HG03469 (cell line): Measurements from ENCODE around the gene NAA80.

Experiments
- ATAC-seq: cut with Tn5 transposase; IDR thresholded peaks from one replicate; pipeline ENCODE4 v1.9.1; 2021; ENCODE audit warnings: mild to moderate bottlenecking, moderate library complexity, moderate number of reproducible peaks; ENCODE audit not compliant: unreplicated experiment

The NAA80 gene

DNA sequence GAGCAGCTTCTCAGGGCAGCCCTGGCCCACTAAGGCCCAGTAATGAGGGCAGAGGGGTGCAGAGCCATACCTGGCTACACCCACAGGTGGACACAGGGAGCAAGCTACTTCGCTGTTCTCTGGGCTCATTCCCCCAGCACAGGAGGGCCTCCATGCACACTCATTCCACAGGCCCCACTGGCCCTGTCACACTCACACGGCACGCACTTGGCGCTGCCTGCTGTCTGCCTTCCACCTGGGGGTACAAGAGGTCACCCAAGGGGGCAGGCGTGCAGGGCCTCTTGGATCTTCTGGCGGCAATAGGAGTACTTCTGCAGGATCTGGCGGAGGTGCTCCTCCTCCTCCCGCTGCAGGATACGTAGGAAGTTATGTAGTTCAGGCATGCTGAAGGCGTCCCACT is 31.1 kb upstream of the NAA80 start:
- ATAC-seq: no peak

DNA sequence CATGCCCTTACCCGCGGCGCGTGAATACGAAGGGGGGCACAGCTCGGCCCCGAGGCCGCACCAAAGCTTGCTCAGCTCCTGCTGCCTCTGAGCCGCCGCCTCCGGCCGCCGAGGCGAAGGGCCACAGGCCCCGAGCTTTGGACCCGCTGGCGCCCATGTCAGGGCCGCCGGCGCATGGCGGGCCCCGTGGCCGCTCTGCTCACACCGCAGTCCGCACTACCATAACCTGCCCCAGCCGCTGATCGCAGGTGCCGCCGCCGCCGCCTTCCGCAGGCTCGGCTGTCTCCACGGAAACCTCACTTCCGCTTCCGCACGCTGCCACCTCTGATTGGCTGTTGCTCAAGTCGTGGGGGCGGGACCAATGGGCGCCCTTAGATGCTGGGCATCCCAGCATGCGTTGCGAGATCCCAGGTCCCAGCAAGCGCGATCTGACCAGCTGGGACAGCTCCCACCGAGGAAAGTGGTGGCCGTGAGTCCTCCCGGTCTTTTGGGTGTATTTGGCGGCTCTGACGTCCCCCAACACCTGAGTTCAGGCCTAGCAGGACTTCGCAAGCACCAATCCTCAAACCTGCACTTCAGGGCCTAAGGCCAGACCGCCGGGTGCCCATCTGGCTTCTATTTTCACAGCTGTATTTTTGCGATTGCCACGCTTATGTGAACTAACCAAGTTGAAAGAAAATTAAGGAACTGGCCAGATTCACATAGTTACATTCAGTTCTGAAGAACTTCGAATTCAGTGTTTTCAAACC is 28.9 kb upstream of the NAA80 start, which contains the start of gene TUSC2:
TUSC2 (minus strand) TSS at position 281 of the 749 bp plus-strand sequence; CDS start at position 157, 124 bp downstream.
- ATAC-seq: peak; percentile 52

DNA sequence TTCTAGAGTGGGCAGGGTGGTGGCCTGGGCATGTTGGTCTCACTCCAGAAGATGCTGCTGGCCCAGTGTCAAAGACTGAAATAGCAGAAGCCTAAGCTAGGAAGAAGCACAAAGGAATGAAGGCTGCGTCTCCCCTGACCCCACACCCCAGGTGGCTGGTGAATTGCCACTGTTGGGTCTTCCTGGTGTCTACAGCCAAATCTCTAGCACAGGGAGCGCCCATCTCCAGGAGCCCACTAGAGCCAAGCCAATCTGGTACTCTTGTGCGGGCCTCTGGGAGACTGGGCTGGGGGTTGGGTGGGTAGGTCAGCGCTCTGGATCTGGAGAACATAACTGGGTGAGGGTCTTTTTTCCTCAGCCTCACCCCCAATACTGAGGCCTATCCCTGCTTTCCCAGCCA is 27.9 kb upstream of the NAA80 start:
- ATAC-seq: no peak

DNA sequence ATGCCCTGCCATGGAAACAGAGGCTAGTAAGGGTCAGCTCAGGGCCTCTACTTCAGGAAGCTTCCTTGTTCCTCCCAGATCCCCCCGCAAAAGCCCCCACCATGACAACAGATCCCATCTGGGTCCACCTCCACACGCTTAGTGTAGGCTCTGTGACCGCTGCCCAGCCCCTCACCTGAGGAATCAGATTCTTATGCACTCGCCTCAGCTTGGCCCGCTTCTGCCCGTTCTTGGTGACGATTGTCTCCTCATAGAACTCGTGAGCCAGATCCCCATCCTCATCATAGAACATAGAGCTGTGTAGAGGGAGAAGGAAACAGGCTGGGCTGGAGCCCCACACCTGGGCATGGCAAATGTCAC is 27.0 kb upstream of the NAA80 start:
- no peak for ATAC-seq

DNA sequence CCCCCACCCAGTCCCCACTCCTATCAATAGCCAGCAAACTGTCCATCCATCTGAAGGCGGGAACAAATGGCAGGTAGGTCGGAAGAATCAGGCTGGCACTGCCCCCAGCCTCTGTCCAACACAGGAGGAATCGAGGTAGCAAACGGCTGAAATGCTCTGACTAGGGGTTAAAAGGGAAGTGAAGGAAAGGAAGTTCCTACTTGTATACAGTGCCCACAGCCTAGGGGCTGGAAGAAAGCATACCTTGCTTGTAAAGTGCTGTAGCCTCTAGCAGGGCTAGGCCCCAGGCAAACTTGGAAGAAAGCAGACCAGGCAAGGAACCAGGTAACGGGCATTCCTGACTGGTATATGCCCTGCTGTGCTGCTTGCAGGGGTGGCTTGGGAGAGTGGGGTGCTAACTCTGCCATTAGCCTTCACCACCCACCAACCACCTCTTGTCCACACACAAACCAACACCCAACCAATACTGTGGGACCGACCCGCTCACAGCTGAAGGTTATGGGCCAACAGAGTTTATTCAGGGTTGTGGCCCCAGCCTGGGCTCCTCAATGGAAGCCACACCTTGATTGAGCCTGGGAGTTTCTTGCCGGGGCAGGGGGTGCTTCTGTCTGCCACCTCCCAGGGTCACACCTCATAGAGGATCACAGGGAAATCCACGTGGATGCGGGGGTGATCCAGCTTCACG is 26.4 kb upstream of the NAA80 start:
- ATAC-seq: no peak

DNA sequence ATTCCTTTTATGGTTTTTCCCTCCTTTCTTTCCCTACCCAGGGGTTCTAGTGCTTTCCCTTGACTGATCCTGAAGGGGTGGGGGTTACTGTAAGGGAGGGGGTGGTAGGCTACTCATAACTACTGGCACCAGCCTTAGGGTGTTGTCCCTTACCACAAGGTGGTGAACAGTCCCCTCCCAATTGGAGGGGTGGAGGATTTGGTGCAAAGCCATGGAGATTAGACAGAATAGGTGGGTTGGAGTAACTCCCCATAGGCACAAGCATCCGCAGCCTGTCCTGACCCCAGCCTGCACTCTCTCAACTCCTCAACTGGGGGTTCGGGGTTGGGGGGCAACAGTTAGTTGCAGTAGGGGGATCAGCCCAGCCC is 25.9 kb upstream of the NAA80 start:
- no peak for ATAC-seq

DNA sequence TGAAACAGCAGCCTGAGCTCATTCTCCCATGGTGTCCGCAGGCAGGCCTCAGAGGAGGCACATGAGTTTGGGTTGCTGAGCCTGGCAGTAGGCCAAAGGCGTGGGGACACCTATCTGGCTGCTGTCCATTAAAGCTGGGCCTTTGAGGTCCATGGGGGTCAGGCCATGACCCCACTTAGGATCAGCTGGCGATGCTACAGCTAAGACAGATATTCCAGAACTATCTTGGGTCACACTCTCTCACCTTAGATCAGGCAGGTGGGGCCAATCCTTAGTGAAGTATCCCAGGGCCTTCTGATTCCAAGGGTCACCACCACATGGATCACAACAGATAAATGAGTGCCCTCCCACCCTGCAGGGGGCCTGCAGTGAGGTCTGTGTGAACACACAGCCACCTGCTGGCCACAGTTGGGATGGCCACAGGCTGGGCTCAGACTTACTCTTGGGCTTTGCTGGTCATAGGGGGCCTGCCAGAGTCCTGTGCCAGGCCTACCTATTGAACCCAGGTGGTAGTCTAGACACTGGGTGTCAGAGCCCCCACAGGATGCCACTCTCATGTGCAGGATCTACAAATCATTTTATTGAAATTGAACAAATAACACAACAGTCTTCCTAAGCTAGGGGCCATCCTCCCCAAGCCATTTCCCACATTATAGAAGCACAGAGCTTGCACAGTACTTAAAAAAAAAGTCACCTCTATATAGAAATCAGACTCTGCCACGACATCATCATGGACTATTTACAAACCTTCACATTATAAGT is 25.3 kb upstream of the NAA80 start:
- no peak for ATAC-seq

DNA sequence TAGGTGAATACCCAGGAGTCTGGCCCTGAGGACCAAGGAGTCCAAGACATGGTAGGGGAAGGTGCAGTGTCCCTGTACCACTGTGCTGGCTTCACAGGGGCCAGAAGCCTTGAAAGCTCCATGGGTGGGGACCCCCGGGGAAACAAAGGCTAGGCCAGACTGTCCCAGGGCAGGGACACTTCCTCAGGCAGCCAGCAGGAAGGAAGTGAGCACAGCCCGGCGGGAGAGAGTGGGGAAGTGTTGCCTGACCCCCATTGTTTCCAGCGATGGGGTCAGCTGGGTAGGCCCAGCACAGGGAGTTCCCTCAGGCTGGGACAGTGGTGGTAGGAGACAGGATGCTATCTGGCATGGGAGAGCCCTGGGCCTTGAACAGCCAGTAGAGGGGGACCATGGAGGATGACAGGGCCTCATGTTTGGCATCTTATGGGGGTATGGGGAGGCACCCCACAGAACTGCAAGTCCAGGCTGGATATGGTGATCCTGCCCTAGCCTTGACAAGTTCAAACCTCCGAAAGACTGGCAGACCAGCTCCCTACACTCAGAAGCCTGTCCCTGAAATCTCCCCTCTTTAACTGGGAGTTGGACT is 24.5 kb upstream of the NAA80 start:
- no peak for ATAC-seq

DNA sequence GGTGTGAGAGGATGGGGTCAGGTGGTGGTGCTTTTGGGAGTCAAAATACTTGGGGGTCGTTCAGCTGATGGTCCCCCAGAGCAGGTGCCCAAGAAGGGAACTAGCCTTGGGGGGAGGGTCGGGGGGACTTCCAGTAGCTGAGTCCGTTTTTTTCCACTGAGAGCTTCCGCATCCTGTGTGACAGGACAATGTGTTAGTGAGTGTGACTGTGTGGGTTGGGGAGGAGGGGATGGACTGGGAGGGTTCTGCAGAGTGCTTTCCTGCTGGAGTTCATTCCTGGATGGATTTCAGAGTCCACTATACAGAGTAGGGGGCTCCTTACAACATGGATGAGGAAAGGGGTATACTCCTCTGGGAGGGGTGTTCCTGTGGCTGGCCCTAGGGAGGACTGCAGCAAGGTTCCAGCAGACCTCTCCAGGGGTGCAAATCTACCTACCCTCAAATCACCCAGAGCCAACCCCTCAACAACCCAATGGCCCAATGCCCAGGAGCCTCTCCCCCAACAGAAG is 23.9 kb upstream of the NAA80 start:
- ATAC-seq: no peak

DNA sequence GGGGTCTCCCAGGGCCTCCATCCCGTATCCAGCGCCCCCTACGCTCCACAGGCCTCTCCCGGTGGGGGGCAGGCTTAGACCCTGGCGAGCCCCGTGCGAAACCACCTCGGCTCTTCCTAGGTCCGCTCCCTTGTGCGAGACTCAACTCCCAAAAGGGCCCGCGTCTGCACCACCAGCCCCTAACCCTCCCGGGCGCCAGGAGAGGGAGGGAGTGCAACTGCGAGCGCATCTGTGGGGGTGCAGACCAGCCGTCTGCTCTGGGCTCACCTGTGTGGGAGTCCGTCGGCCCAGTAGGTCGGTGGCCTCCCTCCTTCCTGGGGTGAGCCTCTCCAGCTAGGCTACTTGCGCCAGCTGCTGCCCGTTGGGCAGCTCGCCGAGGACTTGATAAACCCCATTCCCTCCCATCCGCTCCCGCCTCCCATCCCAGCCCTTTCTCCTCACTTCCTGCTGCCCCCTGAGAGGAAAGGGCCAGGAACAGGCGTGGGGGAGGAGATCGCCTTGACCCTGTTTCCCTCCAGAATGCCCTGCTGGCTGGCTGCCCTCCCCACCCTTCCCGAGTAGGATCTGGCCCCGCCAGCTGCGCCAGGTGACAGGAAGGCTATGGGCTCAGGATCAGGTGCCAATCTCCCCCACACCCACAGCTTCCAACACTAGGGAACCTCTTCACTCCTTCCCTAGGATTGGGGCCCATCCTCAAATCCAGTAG is 23.3 kb upstream of the NAA80 start, which contains the start of gene HYAL2:
HYAL2 (minus strand) TSS at position 360 of the 706 bp plus-strand sequence. CDS start 2,256 bp downstream, outside the sequence.
- ATAC-seq: no peak

DNA sequence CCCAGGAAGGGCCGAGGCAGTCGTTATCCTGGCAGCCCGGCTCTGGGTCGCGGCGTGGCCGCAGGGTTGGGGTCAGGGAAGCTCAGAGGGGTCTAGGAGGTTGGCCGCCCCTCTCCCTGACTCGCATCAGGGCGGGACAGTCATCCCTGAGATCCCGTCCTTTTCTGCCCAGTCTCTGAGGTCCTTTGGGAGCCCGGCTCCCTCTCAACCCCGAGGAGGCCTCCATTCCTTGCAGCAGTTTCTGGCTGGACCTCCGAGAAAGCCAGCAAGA is 22.8 kb upstream of the NAA80 start:
- ATAC-seq: no peak

DNA sequence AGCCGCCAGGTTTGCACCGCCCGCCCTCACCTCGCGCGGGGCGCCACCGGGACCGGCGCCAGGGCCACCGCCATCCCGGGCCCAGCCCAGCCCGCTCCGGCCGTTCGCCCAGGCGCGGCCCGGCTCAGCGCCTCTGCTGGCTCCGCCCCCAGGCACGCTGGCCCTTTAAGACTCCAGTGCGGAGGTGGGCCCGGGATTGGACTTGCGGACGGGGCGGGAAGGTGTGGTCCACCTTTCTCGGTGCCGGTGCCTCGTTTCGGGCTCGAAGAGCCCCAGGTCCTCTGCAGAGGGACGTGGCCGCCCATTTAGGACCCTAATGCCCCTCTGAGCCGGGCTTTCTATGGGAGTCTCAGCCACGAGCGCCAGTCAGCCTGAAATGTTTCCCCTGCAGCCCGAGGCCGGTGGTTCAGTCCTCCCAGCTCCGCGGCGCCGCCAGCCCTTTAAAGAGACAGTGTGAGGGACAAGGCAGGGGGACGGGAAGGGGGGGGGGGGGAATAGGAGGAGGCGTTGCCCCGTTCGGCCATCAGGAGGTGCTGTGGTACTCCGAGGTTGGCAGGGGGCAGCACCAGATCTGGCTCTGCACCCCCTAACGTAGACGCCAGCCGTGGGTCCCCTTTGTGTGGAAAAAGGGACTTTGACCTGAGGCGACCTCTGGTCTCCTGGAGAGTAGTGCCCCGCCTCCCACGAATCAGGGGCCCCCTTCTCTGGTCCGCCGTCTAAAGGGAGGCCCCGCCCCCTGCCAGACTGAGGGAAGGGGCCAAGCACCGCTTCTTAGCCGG is 22.3 kb upstream of the NAA80 start:
- ATAC-seq: peak; percentile 41

DNA sequence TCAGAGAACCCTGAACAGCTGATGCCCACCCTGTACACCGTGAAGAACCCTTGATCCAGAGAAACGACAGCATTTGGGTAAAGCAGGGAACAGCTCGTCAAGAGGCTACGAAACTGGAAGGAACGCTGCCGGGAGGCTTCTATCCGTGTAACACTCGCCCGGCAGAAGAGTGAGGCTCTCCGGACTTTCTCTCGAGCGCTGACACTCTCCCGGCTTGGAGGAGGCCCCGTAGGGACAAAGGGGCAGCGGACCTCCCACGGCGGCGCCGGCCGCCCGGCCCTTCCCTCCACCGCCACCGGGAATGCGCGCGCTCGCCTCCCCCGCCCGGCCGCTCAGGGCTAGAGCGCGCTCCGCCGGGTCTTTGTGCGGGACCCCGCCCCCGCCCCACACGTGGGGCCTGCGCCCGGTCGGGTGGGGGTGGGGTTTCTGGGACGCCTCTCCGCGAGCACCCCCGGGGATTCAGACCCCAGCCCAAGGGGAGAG is 21.7 kb upstream of the NAA80 start:
- peak; percentile 23 for ATAC-seq

DNA sequence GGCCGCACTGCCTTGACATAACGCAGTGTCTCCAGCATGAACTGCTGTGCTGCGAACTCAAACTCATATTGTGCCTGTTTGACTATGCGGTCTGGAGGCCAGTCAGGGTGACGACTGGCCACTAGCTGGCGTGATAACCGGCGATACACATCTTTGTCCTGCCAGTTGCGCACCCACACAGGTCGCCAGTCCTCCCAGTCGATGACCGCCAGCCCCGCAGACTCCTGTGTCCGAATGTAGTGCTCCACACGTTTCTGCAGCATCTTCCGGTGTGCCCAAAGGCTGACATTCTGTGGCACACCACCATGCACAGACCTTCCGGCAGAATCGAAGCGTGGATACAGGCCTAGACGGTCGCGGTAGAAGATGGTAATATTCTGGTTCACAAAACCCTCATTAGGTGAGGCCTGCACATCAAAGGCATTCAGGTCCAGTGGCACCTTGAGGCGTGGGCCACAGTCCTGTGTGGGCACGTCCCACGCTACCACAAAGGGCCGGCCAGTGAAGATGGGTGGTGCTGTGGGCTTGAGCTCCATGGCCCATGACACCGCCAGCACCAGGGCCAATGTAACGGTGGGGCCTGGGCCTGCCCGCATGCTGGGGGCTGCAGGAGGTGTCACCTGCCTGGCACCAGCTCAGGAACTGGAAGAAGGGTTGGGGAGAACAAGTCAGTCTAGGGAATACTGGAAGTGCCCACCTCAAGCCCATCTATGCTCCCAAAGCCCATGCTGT is 20.9 kb upstream of the NAA80 start:
- ATAC-seq: no peak

DNA sequence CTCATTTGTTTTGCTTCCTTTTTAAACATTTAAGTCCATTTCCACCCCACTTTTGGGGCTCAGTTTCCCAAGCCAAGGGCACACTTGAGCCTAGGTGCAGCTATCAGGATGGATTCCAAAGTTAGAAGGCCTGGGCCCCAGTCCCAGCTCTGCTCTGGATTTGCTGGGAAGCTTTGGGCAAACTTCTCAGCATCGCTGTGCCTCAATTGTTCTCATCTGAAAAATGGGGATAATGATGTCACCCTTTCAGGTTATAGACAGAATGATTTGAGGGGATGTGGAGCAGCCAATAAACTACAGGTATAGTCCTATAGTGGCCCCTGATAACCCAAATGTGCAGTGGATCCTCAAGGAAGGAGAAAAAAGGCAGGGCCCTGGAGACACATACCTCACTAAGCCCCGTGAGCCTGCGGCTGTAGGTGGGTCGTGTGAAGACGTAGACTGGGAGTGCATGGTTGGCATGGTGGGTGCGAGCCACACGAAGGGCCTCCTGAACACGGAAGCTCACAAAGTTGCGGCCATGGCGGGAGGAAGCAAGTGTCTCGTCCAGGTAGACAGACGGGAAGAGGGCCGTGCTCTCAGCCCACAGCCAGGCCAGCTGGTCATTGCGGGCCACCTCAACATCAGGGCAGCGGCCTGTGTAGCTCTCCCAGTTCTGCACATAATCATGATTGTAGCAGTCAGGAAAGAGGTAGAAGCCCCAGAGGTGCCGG is 20.1 kb upstream of the NAA80 start:
- no peak for ATAC-seq

DNA sequence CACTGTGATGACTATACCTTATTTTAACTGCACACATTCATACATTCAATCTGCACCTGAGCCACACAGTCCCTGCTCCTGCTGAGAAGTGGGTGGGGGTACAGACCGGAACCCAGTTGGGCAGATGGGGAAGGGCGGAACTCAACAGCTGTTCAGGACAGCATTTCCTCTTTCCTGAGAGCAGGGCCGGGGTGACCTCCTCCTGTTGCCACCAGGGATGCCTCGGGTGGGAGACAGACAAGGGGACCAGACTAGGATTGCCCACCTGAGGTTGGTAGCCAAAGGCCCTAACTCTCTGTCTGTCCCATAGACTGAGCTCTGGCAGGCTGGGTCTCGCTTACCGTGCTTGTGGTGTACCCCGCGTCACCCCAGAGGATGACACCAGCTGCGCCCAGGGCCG is 19.4 kb upstream of the NAA80 start:
- ATAC-seq: no peak

DNA sequence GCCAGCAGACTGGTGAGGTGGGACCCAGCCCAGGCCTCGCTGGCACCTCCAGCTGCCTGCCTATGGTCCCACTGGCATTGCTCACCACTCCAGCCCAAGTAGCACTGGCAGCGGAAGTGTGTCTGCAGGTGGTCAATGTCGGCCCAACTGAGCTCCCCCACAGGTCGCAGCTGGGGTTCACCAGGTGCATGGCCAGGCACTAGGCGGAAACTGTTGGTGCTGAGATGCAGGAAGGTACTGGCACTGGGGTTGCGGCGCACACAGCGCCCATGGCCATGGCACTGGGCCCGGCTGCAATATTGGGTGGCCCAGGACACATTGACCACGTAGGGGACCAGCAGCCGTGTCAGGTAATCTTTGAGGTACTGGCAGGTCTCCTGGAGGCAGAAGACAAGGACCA is 19.0 kb upstream of the NAA80 start:
- no peak for ATAC-seq

DNA sequence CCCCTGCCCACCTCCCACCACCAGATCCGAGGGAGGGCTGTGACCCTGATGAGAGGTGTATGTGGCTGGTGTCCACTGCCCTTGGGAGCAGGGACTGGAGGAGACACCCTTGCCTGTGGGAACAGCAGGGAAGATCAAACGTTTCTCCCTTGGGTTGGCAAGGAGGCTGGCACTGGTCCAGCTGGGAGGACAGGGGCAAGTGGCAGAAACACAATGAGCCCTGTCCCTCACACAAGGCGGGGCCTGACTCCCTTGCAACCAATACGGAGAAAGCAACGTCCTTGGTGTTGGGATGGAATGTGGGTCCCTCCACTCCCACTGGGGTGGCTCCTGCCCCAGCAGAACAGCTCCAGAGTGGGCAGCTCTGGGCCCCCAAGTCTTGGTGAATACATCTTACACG is 18.1 kb upstream of the NAA80 start:
- no peak for ATAC-seq
